ENCODE data around the gene WDPCP. TPM values are rescaled to one million over a fixed set of nuclear protein-coding genes. Genes with fewer than 3 reads are reported as not detected.

The WDPCP gene
- total and polyA plus RNA-seq, 2 of the 13 experiments (the other 11 are each of a cell fraction or from before 2014, with no cell fraction given), result 2.9 to 5.2 TPM

DNA sequence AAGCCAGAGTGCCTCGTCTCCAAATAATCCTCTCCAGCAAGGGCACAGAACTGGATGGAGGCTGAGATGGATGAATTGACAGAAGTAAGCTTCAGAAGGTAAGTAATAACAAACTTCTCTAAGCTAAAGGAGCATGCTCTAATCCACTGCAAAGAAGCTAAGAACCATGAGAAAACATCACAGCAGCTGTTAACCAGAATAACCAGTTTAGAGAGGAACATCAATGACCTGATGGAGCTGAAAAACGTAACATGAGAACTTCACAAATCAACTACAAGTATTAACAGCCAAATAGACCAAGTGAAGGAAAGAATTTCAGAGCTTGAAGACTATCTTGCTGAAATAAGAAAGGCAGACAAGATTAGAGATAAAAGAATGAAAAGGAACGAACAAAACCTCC lies 32.3 kb downstream of the WDPCP start:
- H2AFZ ChIP-seq (ENCODE audit: low read length), result no peak overlapping the region
- no peak overlapping the region for H3K4me2 ChIP-seq (ENCODE audit: low read depth, low read length)
- H3K27ac ChIP-seq (ENCODE audit: extremely low read length, insufficient read depth, low read length), result no peak overlapping the region
- intact Hi-C loops (cut with micrococcal nuclease; ENCODE audit: unreplicated experiment), result no loop called here
- H3K4me1 ChIP-seq (ENCODE audit: insufficient read depth, low read length), result no peaks in the 10 kb centered on the region
- BruUV-seq (replicated peaks), result no TSS peak
- H3K79me2 ChIP-seq (ENCODE audit: insufficient read depth, low read length), result no peaks in the 10 kb centered on the region
- 84% methylated on average over 3 of the region's 3 CpGs for WGBS (ENCODE audit: low lambda C conversion rate)
- DNase-seq (ENCODE audit: low spot score) (no peak), FAIRE-seq (no peak), ATAC-seq (no peak)
- in situ Hi-C loops (cut with HindIII; ENCODE audit: extremely low pct_ligation_motif_present, low pct_unique_long_range_greater_than_20kb), result no loop called here
- H3K9me3 ChIP-seq (ENCODE audit: low read length), result no peaks in the 10 kb centered on the region
- H3K27me3 ChIP-seq (ENCODE audit: control insufficient read depth in 1 of 2, insufficient read depth in 2 of 2, low read length in 2 of 2), result no peaks in the 10 kb centered on the region; a peak in 1 of 5 replicates
- POLR2A ChIA-PET, result no interaction called here
- no peaks in the 10 kb centered on the region for H3K36me3 ChIP-seq (replicated peaks in 1 of 2; ENCODE audit: control insufficient read depth in 1 of 2, insufficient read depth in 2 of 2, low read length in 2 of 2)
- CTCF ChIA-PET (ENCODE audit: low intra/inter-chr PET ratio, low total read pairs), result no interaction called here
- no peak overlapping the region for H3K9ac ChIP-seq (ENCODE audit: insufficient read depth, low read depth, low read length)
- TF ChIP-seq ZHX1 (CRISPR knock-in tag; IDR thresholded peaks at IDR 0.05; ENCODE audit: low read depth), result no peak
- no peak for TF ChIP-seq CC2D1A (CRISPR knock-in tag; IDR thresholded peaks at IDR 0.05)
- TF ChIP-seq EZH2 (conservative IDR thresholded peaks at IDR 0.05; ENCODE audit: low read depth, low read length), result no peak
- TF ChIP-seq ZNF572 (CRISPR knock-in tag; IDR thresholded peaks at IDR 0.05), result no peak
- no peak for TF ChIP-seq ESRRA (CRISPR knock-in tag; IDR thresholded peaks at IDR 0.05; ENCODE audit: low read depth)
- no peak for TF ChIP-seq FOSL2 (CRISPR knock-in tag; IDR thresholded peaks at IDR 0.05)
- H4K20me1 ChIP-seq (ENCODE audit: insufficient read depth, low read length), result no peaks in the 10 kb centered on the region
- H3K4me3 ChIP-seq (replicated peaks in 1 of 3; ENCODE audit: insufficient read depth in 1 of 3, low read depth in 2 of 3, low read length in 3 of 3), result no peak overlapping the region

DNA sequence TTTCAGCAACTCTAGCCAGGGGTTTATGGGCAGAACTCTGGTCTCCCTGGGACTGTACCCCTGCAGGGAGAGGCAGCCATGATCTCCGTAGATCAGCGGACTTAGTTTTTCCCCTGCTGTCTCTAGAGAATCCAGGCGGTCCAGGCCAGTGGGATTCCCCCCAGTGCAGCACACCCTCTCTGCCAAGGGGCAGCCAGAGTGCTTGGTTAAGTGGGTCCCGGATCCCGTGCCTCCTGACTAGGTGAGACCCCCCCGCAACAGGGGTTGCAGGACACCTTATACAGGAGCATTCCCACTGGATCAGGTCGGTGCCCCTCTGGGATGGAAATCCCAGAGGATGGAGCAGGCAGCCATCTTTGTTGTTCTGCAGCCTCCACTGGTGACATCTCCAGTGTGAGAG lies 33.0 kb downstream of the WDPCP start:
- WGBS (ENCODE audit: low lambda C conversion rate), result 91% methylated on average over 7 of the region's 7 CpGs
- no peaks in the 10 kb centered on the region for H3K79me2 ChIP-seq (ENCODE audit: insufficient read depth, low read length)
- ChIA-PET CTCF (ENCODE audit: low intra/inter-chr PET ratio, low total read pairs) (no interaction called here), POLR2A (no interaction called here)
- no peaks in the 10 kb centered on the region; a peak in 1 of 5 replicates for H3K27me3 ChIP-seq (ENCODE audit: control insufficient read depth in 1 of 2, insufficient read depth in 2 of 2, low read length in 2 of 2)
- in situ Hi-C loops (cut with HindIII; ENCODE audit: extremely low pct_ligation_motif_present, low pct_unique_long_range_greater_than_20kb), result no loop called here
- H3K9ac ChIP-seq (ENCODE audit: insufficient read depth, low read depth, low read length), result no peak overlapping the region
- no peak overlapping the region for H3K27ac ChIP-seq (ENCODE audit: extremely low read length, insufficient read depth, low read length)
- FAIRE-seq, result no peak
- H3K36me3 ChIP-seq (replicated peaks in 1 of 2; ENCODE audit: control insufficient read depth in 1 of 2, insufficient read depth in 2 of 2, low read length in 2 of 2), result no peaks in the 10 kb centered on the region
- no peaks in the 10 kb centered on the region for H3K4me1 ChIP-seq (ENCODE audit: insufficient read depth, low read length)
- no peak for ATAC-seq
- DNase-seq (ENCODE audit: low spot score), result no peak
- no peaks in the 10 kb centered on the region for H4K20me1 ChIP-seq (ENCODE audit: insufficient read depth, low read length)
- H3K4me2 ChIP-seq (ENCODE audit: low read depth, low read length), result no peak overlapping the region
- no peak overlapping the region for H2AFZ ChIP-seq (ENCODE audit: low read length)
- no peaks in the 10 kb centered on the region for H3K9me3 ChIP-seq (ENCODE audit: low read length)
- H3K4me3 ChIP-seq (replicated peaks in 1 of 3; ENCODE audit: insufficient read depth in 1 of 3, low read depth in 2 of 3, low read length in 3 of 3), result no peak overlapping the region
- BruUV-seq (replicated peaks), result no TSS peak
- intact Hi-C loops (cut with micrococcal nuclease; ENCODE audit: unreplicated experiment), result no loop called here
- TF ChIP-seq ZNF724P (CRISPR knock-in tag; IDR thresholded peaks at IDR 0.05; ENCODE audit: borderline replicate concordance), result no peak
- no peak for TF ChIP-seq THYN1 (CRISPR knock-in tag; IDR thresholded peaks at IDR 0.05; ENCODE audit: borderline replicate concordance, low read depth)
- TF ChIP-seq, protein P1, sequence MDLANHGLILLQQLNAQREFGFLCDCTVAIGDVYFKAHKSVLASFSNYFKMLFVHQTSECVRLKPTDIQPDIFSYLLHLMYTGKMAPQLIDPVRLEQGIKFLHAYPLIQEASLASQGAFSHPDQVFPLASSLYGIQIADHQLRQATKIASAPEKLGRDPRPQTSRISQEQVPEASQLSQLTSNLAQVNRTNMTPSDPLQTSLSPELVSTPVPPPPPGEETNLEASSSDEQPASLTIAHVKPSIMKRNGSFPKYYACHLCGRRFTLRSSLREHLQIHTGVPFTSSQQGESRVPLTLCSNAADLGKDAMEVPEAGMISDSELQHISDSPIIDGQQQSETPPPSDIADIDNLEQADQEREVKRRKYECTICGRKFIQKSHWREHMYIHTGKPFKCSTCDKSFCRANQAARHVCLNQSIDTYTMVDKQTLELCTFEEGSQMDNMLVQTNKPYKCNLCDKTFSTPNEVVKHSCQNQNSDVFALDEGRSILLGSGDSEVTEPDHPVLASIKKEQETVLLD (CRISPR knock-in tag; IDR thresholded peaks at IDR 0.05; ENCODE audit: low read depth), result no peak
- TF ChIP-seq HOXD1 (CRISPR knock-in tag; IDR thresholded peaks at IDR 0.05), result no peak
- no peak for TF ChIP-seq U2AF2 (IDR thresholded peaks at IDR 0.05; ENCODE audit: low read depth, low read length)
- TF ChIP-seq MIER2 (CRISPR knock-in tag; IDR thresholded peaks at IDR 0.05), result no peak
- TF ChIP-seq ZBTB7B (CRISPR knock-in tag; IDR thresholded peaks at IDR 0.05), result no peak
- TF ChIP-seq ZNF34 (CRISPR knock-in tag; IDR thresholded peaks at IDR 0.05; ENCODE audit: borderline replicate concordance), result no peak
- TF ChIP-seq HNF1B (CRISPR knock-in tag; IDR thresholded peaks at IDR 0.05), result no peak

Measured in HepG2 (cell line).